T-cell (primary cell): Measurements from ENCODE around the gene CEP112. TPM values are rescaled to one million over a fixed set of nuclear protein-coding genes. Genes with fewer than 3 reads are reported as not detected.

ENCODE experiments used
- ATAC-seq, 4 experiments: fragments of 200-7000 bp in 3 of 4; fragments of 150-1000 bp in 1 of 4; cut with Tn5 transposase; replicated peaks in 1 of 4; 1 replicate in 3 of 4; 2 replicates in 1 of 4; pipeline ENCODE4 v1.10.0; 2021; ENCODE audit warnings: moderate library complexity in 3 of 4, mild to moderate bottlenecking in 2 of 4, moderate number of reproducible peaks in 1 of 4
- CTCF ChIA-PET, 2 donors: fragments of 300-600 bp; sonication (Branson Sonifier 250); formaldehyde crosslinking; loops; one replicate each; lab custom pipeline; 2022; ENCODE audit warnings: antibody characterized with exemption in 2 of 2; lab: Charles Lee
- POLR2A ChIA-PET, 2 donors: fragments of 300-600 bp; sonication (Branson Sonifier 250); formaldehyde crosslinking; loops; one replicate each; lab custom pipeline; 2022; ENCODE audit warnings: antibody characterized with exemption in 2 of 2; lab: Charles Lee
- DNase-seq, 35 experiments: peaks; one replicate each; pipeline versions ENCODE4 v3.0.0 to v3.0.0-alpha.2; 2013 to 2023
- H3K27ac ChIP-seq: one replicate; pipeline ENCODE4 v1.5.1; 2013; ENCODE audit warnings: low read length
- H3K27me3 ChIP-seq, 2 experiments: replicated peaks in 1 of 2; 1 replicate in 1 of 2; 2 replicates in 1 of 2; pipeline versions ENCODE4 v1.6.1 to v1.7.0; 2013; ENCODE audit warnings: low read length in 1 of 2, mixed read lengths in 1 of 2; ENCODE audit not compliant: control insufficient read depth in 2 of 2, insufficient read depth in 2 of 2; ENCODE audit errors: extremely low read depth in 1 of 2
- H3K36me3 ChIP-seq, 2 donors: 1 replicate in 1 of 2; 2 replicates in 1 of 2; pipeline versions ENCODE4 v1.6.1 to v1.7.0; 2013; ENCODE audit warnings: low read length in 1 of 2; ENCODE audit not compliant: control insufficient read depth in 2 of 2, insufficient read depth in 1 of 2; ENCODE audit errors: extremely low read depth in 1 of 2
- H3K4me1 ChIP-seq, 2 experiments: 1 replicate in 1 of 2; 2 replicates in 1 of 2; pipeline versions ENCODE4 v1.6.1 to v1.7.0; 2013; ENCODE audit warnings: low read length in 2 of 2, mixed read lengths in 1 of 2; ENCODE audit not compliant: insufficient read depth in 2 of 2, control insufficient read depth in 1 of 2; ENCODE audit errors: extremely low read depth in 1 of 2
- H3K4me3 ChIP-seq, 2 donors: 1 replicate in 1 of 2; 2 replicates in 1 of 2; pipeline versions ENCODE4 v1.5.1 to v1.7.0; 2013; ENCODE audit warnings: mild to moderate bottlenecking in 2 of 2, low read length in 1 of 2, moderate library complexity in 1 of 2; ENCODE audit not compliant: control insufficient read depth in 1 of 2; ENCODE audit errors: extremely low read depth in 1 of 2
- H3K9me3 ChIP-seq: 2 replicates; pipeline ENCODE4 v1.7.0; 2013
- H3K27ac Mint-ChIP-seq, 2 donors: one replicate each; pipeline ENCODE4 v1.8.0; 2020 to 2021; ENCODE audit warnings: mild to moderate bottlenecking in 2 of 2, mixed read lengths in 2 of 2
- H3K27me3 Mint-ChIP-seq, 2 donors: one replicate each; pipeline ENCODE4 v1.8.0; 2021 to 2022; ENCODE audit warnings: mixed read lengths in 2 of 2
- H3K36me3 Mint-ChIP-seq: one replicate; pipeline ENCODE4 v1.8.0; 2021; ENCODE audit warnings: mixed read lengths
- H3K4me1 Mint-ChIP-seq, 3 donors: one replicate each; pipeline ENCODE4 v1.8.0; 2020 to 2022; ENCODE audit warnings: mixed read lengths in 3 of 3, mild to moderate bottlenecking in 1 of 3
- H3K4me3 Mint-ChIP-seq, 3 donors: one replicate each; pipeline ENCODE4 v1.8.0; 2020 to 2022; ENCODE audit warnings: mild to moderate bottlenecking in 3 of 3, mixed read lengths in 3 of 3, moderate library complexity in 3 of 3
- H3K9me3 Mint-ChIP-seq, 3 donors: one replicate each; pipeline ENCODE4 v1.8.0; 2020 to 2022; ENCODE audit warnings: mixed read lengths in 3 of 3
- WGBS: methylation state at CpG from one replicate; pipeline ENCODE4 v1.1.5; 2013; ENCODE audit warnings: missing lambda C conversion rate; ENCODE audit not compliant: insufficient coverage; 5-methylcytosine and 5-hydroxymethylcytosine counted together
- total RNA-seq, 35 experiments: library from RNA in 6 of 35; stranded (reverse) in 6 of 35; fragments of 120-200 nt in 1 of 35; gene quantifications; one replicate each; pipeline versions ENCODE4 v1.2.1 to v1.2.4 and lab custom pipeline; 2013 to 2026

The CEP112 gene
- total RNA-seq, 5 donors from 2014 or later (not counting 1 experiment from before 2014, with no cell fraction given), result 2.4 to 4.9 (median 4.5) TPM

DNA sequence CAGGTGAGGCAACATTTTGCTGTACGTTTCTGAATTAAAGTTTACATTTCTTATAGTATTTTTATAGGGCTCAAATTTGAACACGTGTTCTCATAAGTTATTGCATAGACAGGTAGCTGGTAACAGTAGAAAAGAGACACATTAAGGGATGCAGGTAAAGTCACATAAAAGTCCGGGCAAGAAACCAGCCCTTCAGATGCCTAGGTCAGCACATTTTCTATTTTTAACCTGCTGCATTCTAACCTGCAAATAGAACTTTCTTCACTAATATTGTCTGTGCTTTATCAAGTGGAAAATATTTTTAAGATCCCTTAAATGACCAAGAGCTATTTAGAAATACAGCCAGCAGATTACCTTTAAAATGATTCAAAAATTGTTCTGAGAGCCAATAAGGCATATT is 323.1 kb downstream of the CEP112 start:
- no CpG with 5 or more reads among the region's 3 CpGs for WGBS
- ATAC-seq (no peak), DNase-seq (no peak)
- Mint-ChIP-seq H3K4me1 (no peaks in the 10 kb centered on the region), H3K9me3 (no peaks in the 10 kb centered on the region), H3K27ac (no peak overlapping the region), H3K36me3 (no peaks in the 10 kb centered on the region), H3K27me3 (peaks cover 1 to 12% of the 10 kb centered on the region in 2 donors), H3K4me3 (no peak overlapping the region)
- Histone ChIP-seq H3K4me3 (no peak overlapping the region), H3K4me1 (no peaks in the 10 kb centered on the region), H3K9me3 (no peaks in the 10 kb centered on the region), H3K27me3 (peaks cover 0 to 12% of the 10 kb centered on the region in 2 experiments), H3K27ac (no peak overlapping the region), H3K36me3 (no peaks in the 10 kb centered on the region)
- CTCF ChIA-PET, result no interaction called here
- POLR2A ChIA-PET, result interaction anchor here in 1 of 2 donors (0.7 kb wide), 1 partner anchor 91 kb away, joined by 3 read pairs; no protein-coding TSS in a partner anchor

DNA sequence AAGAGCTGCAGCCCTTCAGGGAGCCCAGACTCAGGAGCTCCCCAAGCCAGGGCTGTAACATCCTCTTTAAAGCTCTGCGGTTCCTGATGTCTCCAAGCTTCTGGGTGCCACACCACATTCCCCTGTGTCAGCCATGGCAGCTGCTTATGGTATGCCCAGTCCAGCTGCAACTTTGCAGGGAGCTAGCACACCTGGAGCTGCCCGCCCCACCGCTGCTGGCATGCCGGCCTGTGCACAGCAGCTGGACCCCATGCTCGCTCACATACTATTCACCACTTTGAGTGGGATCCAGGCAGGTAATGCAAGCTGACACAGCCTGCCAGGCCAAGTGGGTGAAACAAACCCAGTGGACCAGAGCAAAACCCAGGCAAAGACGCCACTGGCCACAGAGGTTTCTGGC is 324.9 kb downstream of the CEP112 start:
- ATAC-seq (no peak), DNase-seq (no peak)
- no peaks in the 10 kb centered on the region for H3K36me3 Mint-ChIP-seq
- Histone ChIP-seq H3K27ac (no peak overlapping the region), H3K36me3 (no peaks in the 10 kb centered on the region), H3K27me3 (peaks cover 0 to 12% of the 10 kb centered on the region in 2 experiments), H3K9me3 (no peaks in the 10 kb centered on the region), H3K4me3 (no peak overlapping the region), H3K4me1 (no peaks in the 10 kb centered on the region)
- H3K9me3 Mint-ChIP-seq, result no peaks in the 10 kb centered on the region
- 77% methylated on average over 5 of the region's 6 CpGs for WGBS
- H3K27ac Mint-ChIP-seq, result no peak overlapping the region
- no peaks in the 10 kb centered on the region for H3K4me1 Mint-ChIP-seq
- POLR2A ChIA-PET, result no interaction called here
- H3K27me3 Mint-ChIP-seq, result peaks cover 1 to 7% of the 10 kb centered on the region in 2 donors
- H3K4me3 Mint-ChIP-seq, result no peak overlapping the region
- CTCF ChIA-PET, result no interaction called here

DNA sequence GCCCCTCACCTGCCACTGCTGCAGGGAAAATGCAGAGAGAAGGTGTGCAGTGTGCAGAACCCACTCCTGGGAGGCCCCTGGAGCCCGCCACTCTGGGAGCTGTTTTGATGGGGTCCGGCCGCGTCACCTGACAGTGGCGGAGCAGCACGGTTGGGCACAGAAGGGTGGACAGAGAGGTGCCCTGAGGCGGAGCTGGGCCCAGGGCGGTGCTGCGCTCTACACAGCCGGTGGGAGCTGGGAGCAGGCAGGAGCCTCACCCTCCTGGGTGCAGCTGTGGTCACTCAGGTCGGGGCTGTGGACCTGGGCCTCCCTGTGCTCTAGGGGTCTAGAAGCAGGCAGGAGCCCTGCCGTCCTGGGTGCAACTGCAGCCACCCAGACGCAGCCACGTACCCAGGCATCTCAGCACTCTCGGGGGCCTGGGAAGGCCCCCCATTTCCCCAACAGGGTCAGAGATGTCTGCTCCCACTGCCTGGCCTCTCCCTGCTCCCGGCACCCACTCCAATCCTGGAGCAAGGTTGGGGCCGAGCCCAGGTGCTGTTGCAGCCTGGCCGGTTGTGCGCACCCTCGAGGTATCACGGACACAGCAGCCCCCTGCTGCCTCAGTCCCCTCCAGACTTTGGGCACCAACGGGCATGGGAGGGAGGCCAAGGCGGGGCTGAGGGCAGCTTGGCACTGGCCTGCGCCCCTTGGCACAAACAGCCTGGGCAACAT is 326.1 kb downstream of the CEP112 start:
- H3K36me3 ChIP-seq, result no peaks in the 10 kb centered on the region
- Mint-ChIP-seq H3K9me3 (no peaks in the 10 kb centered on the region), H3K4me3 (no peak overlapping the region), H3K36me3 (no peaks in the 10 kb centered on the region), H3K4me1 (no peaks in the 10 kb centered on the region), H3K27me3 (peaks cover 1 to 4% of the 10 kb centered on the region in 2 donors), H3K27ac (no peak overlapping the region)
- H3K27ac ChIP-seq, result no peak overlapping the region
- peaks cover 0 to 12% of the 10 kb centered on the region in 2 experiments for H3K27me3 ChIP-seq
- no peaks in the 10 kb centered on the region for H3K9me3 ChIP-seq
- ATAC-seq (no peak), DNase-seq (no peak)
- no peaks in the 10 kb centered on the region for H3K4me1 ChIP-seq
- 90% methylated on average over 23 of the region's 24 CpGs for WGBS
- ChIA-PET POLR2A (no interaction called here), CTCF (no interaction called here)
- H3K4me3 ChIP-seq, result no peak overlapping the region

DNA sequence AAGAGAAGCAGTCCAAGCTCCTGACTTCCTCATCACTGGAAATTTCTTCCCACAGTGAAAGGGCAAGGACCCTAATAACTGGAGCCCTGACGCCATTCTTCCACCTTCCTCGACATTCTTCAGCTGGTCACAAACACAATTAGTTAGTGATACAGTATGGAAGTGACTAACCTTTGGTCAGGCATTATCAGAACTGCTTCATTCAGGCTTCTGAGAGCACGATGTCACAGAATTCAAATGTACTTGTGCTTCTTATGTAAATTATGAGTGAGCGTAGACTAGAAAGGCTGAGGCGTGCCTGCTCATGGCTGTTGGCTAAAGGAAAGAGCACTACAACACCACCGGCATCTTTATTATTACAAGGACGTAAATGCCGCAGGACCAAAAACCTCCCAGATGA is 327.5 kb downstream of the CEP112 start:
- Mint-ChIP-seq H3K4me1 (no peaks in the 10 kb centered on the region), H3K27me3 (peaks cover 1 to 4% of the 10 kb centered on the region in 2 donors), H3K4me3 (no peak overlapping the region), H3K36me3 (no peaks in the 10 kb centered on the region), H3K27ac (no peak overlapping the region), H3K9me3 (no peaks in the 10 kb centered on the region)
- CTCF ChIA-PET, result no interaction called here
- Histone ChIP-seq H3K4me3 (no peak overlapping the region), H3K27me3 (peaks cover 0 to 12% of the 10 kb centered on the region in 2 experiments), H3K4me1 (no peaks in the 10 kb centered on the region), H3K9me3 (no peaks in the 10 kb centered on the region), H3K36me3 (no peaks in the 10 kb centered on the region), H3K27ac (no peak overlapping the region)
- ATAC-seq, result no peak
- WGBS, result no CpG with 5 or more reads among the region's 8 CpGs
- no peak for DNase-seq
- POLR2A ChIA-PET, result no interaction called here

DNA sequence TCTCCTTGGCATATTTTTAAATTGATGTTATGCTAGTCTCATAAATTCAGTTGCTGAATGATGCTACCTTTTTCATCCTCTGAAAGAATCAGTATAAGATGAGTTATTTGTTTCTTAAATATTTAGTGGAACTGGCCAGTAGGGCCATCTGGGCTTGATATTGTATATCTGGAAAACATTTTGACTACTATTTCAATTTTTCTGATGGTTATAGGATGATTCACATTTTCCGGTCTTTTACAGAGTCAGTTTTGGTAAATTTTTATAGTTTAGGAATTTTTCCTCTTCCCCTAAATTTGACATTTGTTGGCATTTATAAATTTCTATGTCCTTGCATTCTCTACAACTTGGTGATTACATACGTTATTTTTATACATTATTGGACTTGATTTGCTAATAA is 334.2 kb downstream of the CEP112 start:
- Mint-ChIP-seq H3K4me3 (no peak overlapping the region), H3K27me3 (no peaks in the 10 kb centered on the region), H3K4me1 (no peaks in the 10 kb centered on the region), H3K36me3 (no peaks in the 10 kb centered on the region), H3K9me3 (no peaks in the 10 kb centered on the region), H3K27ac (no peak overlapping the region)
- H3K36me3 ChIP-seq, result no peaks in the 10 kb centered on the region
- DNase-seq (no peak), ATAC-seq (no peak)
- no peak overlapping the region for H3K27ac ChIP-seq
- no peak overlapping the region for H3K4me3 ChIP-seq
- CTCF ChIA-PET, result no interaction called here
- H3K4me1 ChIP-seq, result no peaks in the 10 kb centered on the region
- POLR2A ChIA-PET, result interaction anchor here in 1 of 2 donors (0.6 kb wide), 1 partner anchor 319 kb away, joined by 3 read pairs; no protein-coding TSS in a partner anchor
- WGBS, result no CpG with 5 or more reads among the region's 2 CpGs
- H3K27me3 ChIP-seq, result no peaks in the 10 kb centered on the region
- no peaks in the 10 kb centered on the region for H3K9me3 ChIP-seq

DNA sequence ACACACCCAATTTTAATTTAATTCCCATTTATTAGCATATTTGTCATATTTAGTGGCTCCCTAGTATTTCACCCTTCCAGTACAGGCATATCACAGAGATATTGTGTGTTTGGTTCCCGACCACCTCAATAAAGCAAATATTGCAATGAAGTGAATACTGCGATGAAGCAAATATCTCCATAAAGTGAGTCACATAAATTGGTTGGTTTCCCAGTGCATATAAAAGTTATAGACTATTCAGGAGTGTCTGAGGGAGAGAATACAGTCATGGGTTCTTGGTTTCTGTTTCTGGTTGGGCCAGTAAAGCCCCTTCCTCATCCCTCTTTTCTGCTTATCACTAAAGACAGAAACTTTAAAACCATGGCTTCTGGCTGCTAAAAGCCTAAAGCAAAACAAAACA is 335.1 kb downstream of the CEP112 start:
- Mint-ChIP-seq H3K4me3 (no peak overlapping the region), H3K27me3 (no peaks in the 10 kb centered on the region), H3K27ac (no peak overlapping the region), H3K9me3 (no peaks in the 10 kb centered on the region), H3K36me3 (no peaks in the 10 kb centered on the region), H3K4me1 (no peaks in the 10 kb centered on the region)
- no peaks in the 10 kb centered on the region for H3K27me3 ChIP-seq
- H3K4me1 ChIP-seq, result no peaks in the 10 kb centered on the region
- H3K9me3 ChIP-seq, result no peaks in the 10 kb centered on the region
- DNase-seq (no peak), ATAC-seq (no peak)
- no peaks in the 10 kb centered on the region for H3K36me3 ChIP-seq
- CTCF ChIA-PET, result no interaction called here
- POLR2A ChIA-PET, result no interaction called here
- no peak overlapping the region for H3K27ac ChIP-seq
- no CpG with 5 or more reads among the region's 2 CpGs for WGBS
- H3K4me3 ChIP-seq, result no peak overlapping the region
